Activated T-helper 1 cell treated with anti-CD3 and anti-CD28 coated beads, Interleukin-2, amount 50 U/mL, for 16 hours (primary cell): ENCODE measurements around the gene FOSL1.

Experiments used
- DNase-seq, 2 donors: peaks; one replicate each; pipeline ENCODE4 v3.0.0-alpha.2; 2020; ENCODE audit warnings: low read depth in 1 of 2, low spot score in 1 of 2

Gene FOSL1

GRCh38 chr11:65900125-65900898 is at the start of gene FOSL1:
TSS of gene FOSL1 (minus strand) at chr11:65900388. CDS start at chr11:65900339, 49 bp downstream.
- DNase-seq, result peak; percentile 77 to 90

- DNase-seq, result no peak
Observed at GRCh38 chr11:65947603-65948125, 47.5 kb upstream of the FOSL1 start.

- no peak for DNase-seq
Observed at GRCh38 chr11:65947133-65947532, 46.9 kb upstream of the FOSL1 start.

GRCh38 chr11:65946655-65947054 is 46.5 kb upstream of the FOSL1 start:
- DNase-seq, result no peak

- no peak for DNase-seq
Observed at GRCh38 chr11:65945941-65946558, 45.9 kb upstream of the FOSL1 start.

GRCh38 chr11:65945430-65945911 is 45.3 kb upstream of the FOSL1 start, which contains the start of gene TSGA10IP:
TSS of gene TSGA10IP (plus strand) at chr11:65945480. CDS start at chr11:65945676, 196 bp downstream.
- DNase-seq, result no peak

- DNase-seq, result no peak
Observed at GRCh38 chr11:65944767-65945166, 44.6 kb upstream of the FOSL1 start.

GRCh38 chr11:65944191-65944590 is 44.0 kb upstream of the FOSL1 start:
- DNase-seq, result no peak

GRCh38 chr11:65942531-65942930 is 42.3 kb upstream of the FOSL1 start:
- no peak for DNase-seq

- no peak for DNase-seq
Observed at GRCh38 chr11:65941720-65942310, 41.6 kb upstream of the FOSL1 start.

GRCh38 chr11:65937766-65938165 is 37.6 kb upstream of the FOSL1 start:
- DNase-seq, result no peak

- DNase-seq, result no peak
Observed at GRCh38 chr11:65934014-65934413, 33.8 kb upstream of the FOSL1 start.

GRCh38 chr11:65932558-65932919 is 32.4 kb upstream of the FOSL1 start:
- DNase-seq, result no peak

GRCh38 chr11:65931773-65932557 is 31.8 kb upstream of the FOSL1 start:
- no peak for DNase-seq

GRCh38 chr11:65928667-65929066 is 28.5 kb upstream of the FOSL1 start:
- no peak for DNase-seq

GRCh38 chr11:65927904-65928397 is 27.8 kb upstream of the FOSL1 start:
- peak; percentile 44 to 58 for DNase-seq

- DNase-seq, result no peak
Observed at GRCh38 chr11:65925397-65925796, 25.2 kb upstream of the FOSL1 start.

- DNase-seq, result no peak
Observed at GRCh38 chr11:65922565-65922964, 22.4 kb upstream of the FOSL1 start.

- DNase-seq, result no peak
Observed at GRCh38 chr11:65921876-65922275, 21.7 kb upstream of the FOSL1 start.

- no peak for DNase-seq
Observed at GRCh38 chr11:65921033-65921555, 20.9 kb upstream of the FOSL1 start.

GRCh38 chr11:65920372-65920802 is 20.2 kb upstream of the FOSL1 start:
- DNase-seq, result no peak
